Fibroblast of skin of abdomen (primary cell): ENCODE results near the gene SUSD6.

Source experiments
- DNase-seq: peaks from one replicate; pipeline ENCODE4 v3.0.0-alpha.2; 2013

Gene SUSD6

DNA sequence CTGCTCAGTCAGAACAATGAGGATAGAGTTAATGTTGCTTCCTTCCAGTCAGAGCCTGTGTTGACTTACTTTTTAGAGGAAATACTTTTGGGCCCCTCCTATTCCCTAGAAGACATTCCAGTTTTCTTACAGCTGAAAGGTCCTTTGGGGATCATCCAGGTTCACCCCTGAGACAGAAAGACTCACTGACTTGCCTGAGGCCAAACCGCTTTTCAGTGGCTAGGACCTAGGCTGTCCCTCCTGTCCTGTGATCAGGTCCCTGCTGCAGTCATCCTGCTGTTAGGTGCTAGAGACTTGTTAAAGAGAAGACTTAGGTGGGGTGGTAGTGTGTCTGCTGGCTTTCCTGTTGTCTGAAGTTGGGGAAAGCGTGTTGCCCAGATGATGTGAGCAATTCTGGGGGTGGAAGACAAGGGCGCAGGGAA lies 39.6 kb downstream of the SUSD6 start:
- no peak for DNase-seq

DNA sequence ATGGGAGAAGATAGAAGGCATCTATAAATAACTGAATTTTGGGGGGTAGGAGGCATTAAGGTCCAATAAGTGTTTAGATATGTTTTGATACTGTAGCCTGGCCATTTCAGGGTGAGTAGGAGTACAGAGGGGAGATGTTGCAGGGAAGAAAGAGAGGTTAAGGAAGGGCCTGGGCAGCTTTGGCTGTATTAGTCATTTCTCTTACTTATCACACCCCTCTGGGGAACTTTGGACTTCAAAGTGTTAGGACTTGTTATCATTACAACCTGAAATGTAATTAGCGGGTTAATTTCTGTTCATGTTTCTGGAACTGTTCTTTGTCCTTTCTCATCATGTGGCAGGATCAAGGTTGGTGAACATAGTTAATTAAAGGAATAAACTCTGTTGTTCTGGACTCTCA lies 40.3 kb downstream of the SUSD6 start:
- DNase-seq, result no peak

DNA sequence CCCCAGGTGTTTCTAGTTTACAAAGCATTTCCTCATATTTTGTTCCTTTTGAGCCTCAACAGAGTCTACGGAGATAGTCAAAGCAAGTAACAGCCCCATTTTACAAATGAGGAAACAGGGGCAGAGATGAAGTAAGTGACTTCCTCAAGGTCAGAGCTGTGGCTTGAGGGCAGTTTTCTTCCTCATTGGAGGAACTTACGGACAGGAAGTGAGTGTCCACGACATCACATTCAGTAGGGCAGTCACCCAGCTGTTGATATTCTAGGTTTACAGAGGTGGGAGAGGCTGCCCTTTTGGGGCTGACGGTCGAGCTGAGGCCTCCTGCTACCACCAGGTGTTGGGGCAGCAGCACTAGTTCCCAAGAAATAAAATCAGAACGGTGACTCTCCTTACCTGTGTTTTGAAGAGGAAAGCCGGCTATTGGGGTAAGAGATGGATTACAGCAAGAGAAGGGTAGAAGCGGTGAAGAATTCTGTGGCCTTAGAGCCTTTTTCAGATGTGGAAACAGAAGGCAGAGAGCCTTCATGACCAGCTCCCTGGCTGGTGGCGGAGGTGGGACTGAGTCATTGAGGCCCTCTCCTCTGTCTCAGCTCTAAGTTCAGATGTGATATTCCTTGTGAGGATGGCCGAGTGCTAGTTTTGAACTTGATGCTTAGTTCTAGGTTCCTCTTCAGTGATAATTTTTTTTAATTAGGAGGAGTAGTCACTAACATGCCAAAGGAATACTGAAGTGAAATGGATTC lies 41.7 kb downstream of the SUSD6 start:
- no peak for DNase-seq

DNA sequence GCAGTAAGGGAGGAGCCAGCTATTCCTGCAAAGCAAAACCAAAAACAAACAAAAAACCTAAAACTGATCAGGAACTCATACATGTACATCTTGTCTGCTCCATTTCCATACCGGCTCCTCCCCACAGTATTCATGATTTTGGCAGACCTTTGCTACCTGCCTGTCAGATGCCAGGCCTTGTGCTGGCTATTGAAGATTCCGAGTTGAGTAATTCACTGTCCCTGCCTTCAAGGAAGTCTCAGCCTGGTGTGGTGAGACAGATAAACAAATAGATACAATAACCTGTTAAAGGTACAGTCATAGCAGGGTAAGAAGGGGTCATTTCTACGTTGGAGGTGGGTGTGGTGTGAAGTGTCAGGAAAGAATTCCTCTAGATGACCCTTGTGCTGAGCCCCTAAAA lies 42.7 kb downstream of the SUSD6 start:
- no peak for DNase-seq

DNA sequence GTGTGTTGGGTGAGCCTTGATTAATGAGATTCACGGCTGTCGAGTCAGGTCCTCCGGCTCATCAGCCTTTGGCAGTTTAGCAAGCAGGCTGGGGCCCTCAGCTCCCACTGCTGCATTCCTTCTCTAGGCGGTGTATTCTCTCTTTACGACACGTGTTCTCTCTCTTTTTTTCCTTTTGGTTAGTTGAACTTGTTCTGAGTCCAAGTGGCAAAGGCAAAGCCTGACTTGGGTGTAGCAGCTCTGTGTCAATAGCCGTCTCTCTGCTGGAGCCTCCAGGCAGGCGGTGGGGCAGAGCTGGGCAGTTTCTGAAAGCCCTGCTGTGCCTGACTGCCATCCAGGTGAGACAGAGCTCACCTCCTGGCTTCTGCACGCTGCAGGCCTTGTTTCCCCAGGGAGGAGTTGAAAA lies 46.6 kb downstream of the SUSD6 start:
- DNase-seq, result peak; percentile 47

GRCh38 chr14:69658664-69659261 lies 47.4 kb downstream of the SUSD6 start:
- no peak for DNase-seq

DNA sequence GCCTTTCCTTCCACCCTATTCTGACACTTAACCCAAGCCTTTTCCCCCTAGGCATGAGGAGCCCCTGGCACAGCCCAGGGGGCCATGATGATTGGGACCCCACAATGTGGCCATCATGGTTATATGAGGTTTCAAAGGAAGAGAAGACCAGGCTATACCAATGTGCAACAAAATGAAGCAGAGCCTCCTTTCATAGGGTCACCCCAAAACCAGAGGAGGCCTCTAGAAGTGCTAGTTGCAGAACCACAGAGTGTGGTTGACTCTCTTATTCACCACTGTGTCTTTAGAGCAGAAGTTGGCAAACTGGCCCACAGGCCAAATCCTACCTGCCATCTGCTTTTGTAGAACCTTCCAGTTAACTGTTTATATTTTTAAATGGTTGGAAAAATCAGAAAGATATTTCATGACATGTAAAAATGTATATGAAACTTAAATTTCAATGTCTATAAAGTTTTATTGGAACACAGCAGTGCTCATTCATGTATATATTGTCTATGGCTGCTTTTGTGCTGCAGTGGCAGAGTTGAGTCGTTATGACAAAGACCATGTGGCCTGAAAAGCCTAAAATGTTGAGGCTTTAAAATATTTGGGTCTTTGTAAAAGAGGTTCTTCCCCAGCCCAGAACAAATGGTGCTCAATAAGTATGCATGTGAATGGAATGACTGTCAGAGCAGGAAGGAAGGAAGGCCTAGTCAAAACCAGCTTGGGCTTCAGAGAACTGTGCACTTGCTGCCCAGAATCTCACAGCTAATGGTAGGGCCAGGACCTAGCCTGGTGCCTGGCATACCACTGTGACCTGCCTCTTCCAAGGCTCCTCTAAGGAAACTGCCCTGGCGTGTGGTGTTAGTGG lies 49.2 kb downstream of the SUSD6 start:
- no peak for DNase-seq

- no peak for DNase-seq
Observed at GRCh38 chr14:69661194-69661537, 49.8 kb downstream of the SUSD6 start.

- DNase-seq, result no peak
Observed at GRCh38 chr14:69662636-69663299, 51.4 kb downstream of the SUSD6 start.

- no peak for DNase-seq
Observed at GRCh38 chr14:69663300-69663643, 51.9 kb downstream of the SUSD6 start.

- no peak for DNase-seq
Observed at GRCh38 chr14:69664265-69664664, 52.9 kb downstream of the SUSD6 start.

GRCh38 chr14:69664865-69665526 lies 53.6 kb downstream of the SUSD6 start:
- DNase-seq, result no peak

GRCh38 chr14:69665631-69666030 lies 54.2 kb downstream of the SUSD6 start:
- no peak for DNase-seq

DNA sequence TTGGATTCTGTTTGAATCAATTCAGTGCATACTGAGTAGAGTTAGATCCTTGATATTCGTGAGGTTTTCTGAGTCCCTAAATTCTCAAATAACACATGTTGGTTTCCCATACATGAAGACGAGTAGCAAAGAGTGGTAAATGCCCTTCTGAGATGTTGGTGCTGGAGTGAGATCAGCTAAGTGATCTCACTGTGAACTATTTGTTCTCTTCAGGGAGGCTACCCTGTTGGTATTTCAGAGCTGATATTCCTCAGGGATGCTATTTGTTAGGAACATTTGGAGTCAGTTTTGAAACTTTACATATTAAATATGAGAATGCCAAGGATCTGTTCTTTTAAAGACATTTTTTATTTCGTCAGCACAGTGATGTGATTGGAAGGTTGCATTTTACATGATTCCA lies 54.7 kb downstream of the SUSD6 start:
- no peak for DNase-seq

DNA sequence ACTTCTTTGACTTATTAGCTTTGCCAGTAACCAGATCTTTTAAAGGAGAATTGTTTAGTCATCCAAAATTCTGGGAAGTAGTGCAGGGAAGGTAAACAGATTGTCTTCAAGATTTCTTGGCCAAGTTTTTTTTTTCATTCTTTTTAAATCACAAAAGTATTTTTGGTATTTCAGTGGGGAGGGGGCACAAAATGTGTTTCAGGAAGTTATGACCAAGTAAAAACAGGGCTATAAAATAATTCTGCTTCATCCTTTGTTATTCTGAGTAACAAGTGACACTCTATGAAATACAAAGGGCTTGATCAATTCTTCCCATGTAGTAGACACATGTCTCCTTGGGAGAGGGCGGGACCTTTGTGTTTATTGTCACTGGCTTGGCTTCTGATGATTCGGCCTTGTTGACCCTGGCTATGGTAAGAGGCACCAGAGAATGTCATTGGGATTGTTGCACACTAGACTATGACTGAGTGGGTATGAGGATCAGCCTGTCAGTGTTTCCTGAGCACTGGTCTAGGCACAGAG lies 55.4 kb downstream of the SUSD6 start:
- peak; percentile 70 for DNase-seq

DNA sequence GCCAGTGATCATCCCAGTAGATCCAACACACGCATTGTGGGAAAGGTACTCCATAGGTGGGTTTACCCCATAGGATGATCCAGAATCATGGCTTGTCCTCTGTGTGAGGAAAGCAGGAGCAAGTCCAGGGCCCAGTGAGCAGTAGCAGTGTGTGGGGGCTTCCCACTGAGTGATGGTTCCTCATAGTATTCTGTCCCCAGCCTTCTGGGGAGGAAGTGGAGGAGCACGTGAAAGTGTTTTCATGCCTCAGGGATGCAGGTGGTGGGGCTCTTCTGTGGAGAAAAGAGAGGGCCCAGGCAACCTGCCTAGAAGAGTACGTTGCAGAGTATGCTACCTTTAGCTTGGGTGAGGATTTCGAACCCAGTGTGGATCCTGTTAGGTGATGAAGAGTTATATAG lies 56.5 kb downstream of the SUSD6 start:
- DNase-seq, result no peak

DNA sequence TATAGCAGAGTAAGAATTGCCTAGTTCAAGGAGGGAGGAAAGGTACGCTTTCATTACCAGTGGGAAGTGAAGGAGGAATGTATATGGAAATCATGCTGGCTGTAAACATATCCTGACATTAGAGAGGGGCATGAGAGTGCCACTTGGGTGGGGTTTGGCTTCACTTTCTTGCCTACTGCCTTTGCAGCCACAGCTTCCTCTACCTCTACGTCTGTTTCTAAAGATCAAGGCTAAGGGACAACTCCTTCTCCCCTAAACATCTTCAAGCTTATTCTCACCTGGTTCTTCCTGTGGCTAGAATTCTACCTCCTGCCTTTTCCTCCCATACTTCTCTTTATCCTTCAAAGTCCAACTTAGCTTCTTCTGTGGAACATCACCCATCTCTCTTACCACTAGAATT lies 58.0 kb downstream of the SUSD6 start:
- no peak for DNase-seq

GRCh38 chr14:69670093-69670492 lies 58.7 kb downstream of the SUSD6 start:
- DNase-seq, result no peak

DNA sequence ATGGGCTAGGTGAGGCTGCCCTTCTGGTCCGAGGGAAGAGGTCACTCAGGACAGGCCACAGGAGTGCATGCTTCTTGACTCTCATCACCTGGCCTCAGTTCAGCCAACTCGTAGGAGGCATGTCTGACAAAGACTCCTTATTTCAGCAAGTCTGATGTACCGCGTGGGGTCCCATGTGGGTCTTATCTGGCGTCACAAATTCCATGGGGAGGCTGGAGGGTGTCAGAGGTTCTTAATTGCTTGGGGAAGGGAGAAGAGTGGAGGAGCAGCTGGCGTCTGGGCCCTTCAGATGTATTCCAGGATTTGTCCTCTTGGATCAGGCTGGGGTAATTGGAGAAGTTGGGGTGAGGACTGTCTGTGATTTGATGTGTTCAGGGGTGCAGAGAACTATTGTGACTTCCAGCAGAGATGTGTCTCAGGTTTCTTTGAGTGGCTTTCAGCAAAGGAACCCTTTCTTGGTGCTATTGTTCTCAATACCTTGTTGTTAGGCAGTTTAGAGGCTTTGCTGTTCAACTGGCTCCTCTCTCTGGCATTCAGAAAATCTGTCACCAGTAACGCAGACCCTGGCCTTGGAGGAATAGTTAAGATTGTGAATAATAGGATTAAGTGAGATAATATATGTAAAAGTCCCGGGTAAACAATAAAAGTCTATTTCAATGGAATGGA lies 60.1 kb downstream of the SUSD6 start:
- no peak for DNase-seq

GRCh38 chr14:69672356-69672755 lies 61.0 kb downstream of the SUSD6 start:
- DNase-seq, result no peak

DNA sequence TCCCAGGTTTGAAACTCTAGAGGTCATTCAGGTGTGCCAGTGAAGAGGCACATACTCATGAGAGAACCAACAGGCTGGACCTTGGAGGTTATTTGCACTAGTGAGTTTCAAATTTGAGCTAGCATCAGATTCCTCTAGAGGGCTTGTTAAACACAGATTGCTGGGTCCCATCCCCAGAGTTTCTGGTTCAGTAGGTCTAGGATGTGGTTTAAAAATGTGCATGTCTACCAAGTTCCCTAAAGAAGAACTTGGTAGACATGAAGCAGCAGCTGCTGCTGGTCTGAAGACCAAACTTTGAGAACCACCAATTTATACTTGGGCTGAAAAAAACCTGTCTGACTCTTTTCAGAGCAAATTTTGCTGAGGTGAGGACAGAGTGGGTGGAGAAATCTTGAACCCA lies 61.7 kb downstream of the SUSD6 start:
- no peak for DNase-seq
